MM.1S (cell line): ENCODE data around the gene TAGLN3.

Source experiments
- DNase-seq: peaks from one replicate; pipeline ENCODE4 v3.0.0-alpha.2; 2015
- H2AFZ ChIP-seq: fragments of 300-600 bp; sonication (generic); 2 replicates; pipeline ENCODE4 v1.6.0; 2016; ENCODE audit warnings: antibody characterized with exemption, low read length
- H3F3A ChIP-seq: fragments of 300-600 bp; sonication (generic); 2 replicates; pipeline ENCODE4 v1.6.1; 2016; ENCODE audit warnings: mild to moderate bottlenecking, antibody characterized with exemption, low read length, moderate library complexity, mixed read lengths; ENCODE audit not compliant: insufficient read depth
- H3K27ac ChIP-seq: fragments of 300-600 bp; sonication (generic); 2 replicates; pipeline ENCODE4 v1.5.1; 2016; ENCODE audit warnings: mild to moderate bottlenecking, low read length
- H3K27me3 ChIP-seq: fragments of 300-600 bp; sonication (generic); replicated peaks from 2 replicates; pipeline ENCODE4 v1.6.0; 2016; ENCODE audit warnings: low read length; ENCODE audit not compliant: insufficient read depth
- H3K36me3 ChIP-seq: fragments of 300-600 bp; sonication (generic); replicated peaks from 2 replicates; pipeline ENCODE4 v1.6.1; 2016; ENCODE audit warnings: mild to moderate bottlenecking, low read length, mixed read lengths; ENCODE audit not compliant: insufficient read depth
- H3K4me1 ChIP-seq: fragments of 300-600 bp; sonication (generic); 2 replicates; pipeline ENCODE4 v1.6.1; 2016; ENCODE audit warnings: low read length, mixed read lengths
- H3K4me2 ChIP-seq: fragments of 300-600 bp; sonication (generic); 2 replicates; pipeline ENCODE4 v1.6.0; 2016; ENCODE audit warnings: low read depth, low read length
- H3K4me3 ChIP-seq: fragments of 300-600 bp; sonication (generic); 2 replicates; pipeline ENCODE4 v1.5.1; 2016; ENCODE audit warnings: low read length, mixed read lengths
- H3K79me2 ChIP-seq: fragments of 300-600 bp; sonication (generic); 2 replicates; pipeline ENCODE4 v1.6.1; 2016; ENCODE audit warnings: mixed run types, low read length, mixed read lengths
- H3K9ac ChIP-seq: fragments of 300-600 bp; sonication (generic); 2 replicates; pipeline ENCODE4 v1.6.1; 2016; ENCODE audit warnings: low read length, mixed read lengths
- H3K9me2 ChIP-seq: fragments of 300-600 bp; sonication (generic); replicated peaks from 2 replicates; pipeline ENCODE4 v1.6.1; 2016; ENCODE audit warnings: mild to moderate bottlenecking, low read length, mixed read lengths; ENCODE audit not compliant: insufficient read depth
- H3K9me3 ChIP-seq: fragments of 300-600 bp; sonication (generic); replicated peaks from 2 replicates; pipeline ENCODE4 v1.6.1; 2016; ENCODE audit warnings: mild to moderate bottlenecking, low read length, mixed read lengths; ENCODE audit not compliant: insufficient read depth
- H4K20me1 ChIP-seq: fragments of 300-600 bp; sonication (generic); 2 replicates; pipeline ENCODE4 v1.6.1; 2016; ENCODE audit warnings: mild to moderate bottlenecking, low read length, moderate library complexity, mixed read lengths; ENCODE audit not compliant: insufficient read depth
- CTCF ChIP-seq: fragments of 300-600 bp; sonication (generic); IDR thresholded peaks from 2 replicates; pipeline ENCODE4 v1.5.1; 2016; ENCODE audit warnings: antibody characterized with exemption, low read length, mixed read lengths
- EZH2 ChIP-seq: fragments of 300-600 bp; sonication (generic); optimal IDR thresholded peaks from 2 replicates; pipeline ENCODE3; 2017; ENCODE audit warnings: low read depth, mild to moderate bottlenecking, antibody characterized with exemption, low read length, mixed read lengths
- EZH2phosphoT487 ChIP-seq: fragments of 300-600 bp; sonication (generic); IDR thresholded peaks from 2 replicates; pipeline ENCODE4 v1.6.1; 2018; ENCODE audit warnings: antibody characterized with exemption, low read length

The TAGLN3 gene

GRCh38 chr3:111998636-111999483 lies at the start of gene TAGLN3:
TAGLN3 (plus strand) TSS chr3:111998922; CDS start chr3:111999423, 501 bp downstream.
- H4K20me1 ChIP-seq, result no peaks in the 10 kb centered on the region
- no peaks in the 10 kb centered on the region for H3K79me2 ChIP-seq
- no peaks in the 10 kb centered on the region for H3K4me1 ChIP-seq
- peak within 1 kb of the TSS; percentile 97 for H3K4me2 ChIP-seq
- peak within 1 kb of the TSS; percentile 77 for H3K4me3 ChIP-seq
- TF ChIP-seq EZH2 (no peak), CTCF (no peak), EZH2phosphoT487 (no peak)
- H3K27me3 ChIP-seq, result no peaks in the 10 kb centered on the region
- H3K9ac ChIP-seq, result peak within 1 kb of the TSS; percentile 31; the same call in 1 of the 2 replicates
- no peaks in the 10 kb centered on the region for H3K9me3 ChIP-seq
- peaks cover 3% of the 10 kb centered on the region; the same call in 1 of the 2 replicates for H3F3A ChIP-seq
- no peaks in the 10 kb centered on the region for H3K9me2 ChIP-seq
- DNase-seq, result peak; percentile 51
- H3K36me3 ChIP-seq, result no peaks in the 10 kb centered on the region
- H3K27ac ChIP-seq, result no peak within 1 kb of the TSS
- H2AFZ ChIP-seq, result peak within 1 kb of the TSS; percentile 97

GRCh38 chr3:111949712-111950111 lies 49.0 kb upstream of the TAGLN3 start:
- no peak for DNase-seq
- Histone ChIP-seq H3K27ac (no peak overlapping the region), H3K27me3 (no peaks in the 10 kb centered on the region), H3F3A (no peaks in the 10 kb centered on the region), H3K4me2 (no peak overlapping the region), H2AFZ (no peak overlapping the region), H3K4me3 (no peak overlapping the region), H4K20me1 (no peaks in the 10 kb centered on the region), H3K9ac (no peak overlapping the region), H3K4me1 (no peaks in the 10 kb centered on the region), H3K9me2 (no peaks in the 10 kb centered on the region), H3K9me3 (no peaks in the 10 kb centered on the region), H3K79me2 (no peaks in the 10 kb centered on the region), H3K36me3 (no peaks in the 10 kb centered on the region)
- no peak for TF ChIP-seq EZH2phosphoT487
- no peak for TF ChIP-seq EZH2
- no peak for TF ChIP-seq CTCF

- H3K4me1 ChIP-seq, result no peaks in the 10 kb centered on the region
- no peaks in the 10 kb centered on the region for H3K79me2 ChIP-seq
- no peaks in the 10 kb centered on the region for H4K20me1 ChIP-seq
- no peak overlapping the region for H3K4me3 ChIP-seq
- TF ChIP-seq CTCF (no peak), EZH2phosphoT487 (no peak), EZH2 (no peak)
- no peaks in the 10 kb centered on the region for H3K36me3 ChIP-seq
- no peak overlapping the region for H3K27ac ChIP-seq
- no peak overlapping the region for H3K9ac ChIP-seq
- no peak overlapping the region for H2AFZ ChIP-seq
- no peak for DNase-seq
- H3K4me2 ChIP-seq, result no peak overlapping the region
- H3F3A ChIP-seq, result no peaks in the 10 kb centered on the region
- no peaks in the 10 kb centered on the region for H3K9me3 ChIP-seq
- H3K27me3 ChIP-seq, result no peaks in the 10 kb centered on the region
- no peaks in the 10 kb centered on the region for H3K9me2 ChIP-seq
These were observed 47.7 kb upstream of the TAGLN3 start for GRCh38 chr3:111951032-111951431.
